NCI-H748 treated with DMSO at 0.1 percent for 48 hours (cell line): ENCODE data around the gene HPS3.

ENCODE experiments used
- DNase-seq: peaks from one replicate; lab custom pipeline; 2025; lab: John Stamatoyannopoulos, UW

Gene HPS3

DNA sequence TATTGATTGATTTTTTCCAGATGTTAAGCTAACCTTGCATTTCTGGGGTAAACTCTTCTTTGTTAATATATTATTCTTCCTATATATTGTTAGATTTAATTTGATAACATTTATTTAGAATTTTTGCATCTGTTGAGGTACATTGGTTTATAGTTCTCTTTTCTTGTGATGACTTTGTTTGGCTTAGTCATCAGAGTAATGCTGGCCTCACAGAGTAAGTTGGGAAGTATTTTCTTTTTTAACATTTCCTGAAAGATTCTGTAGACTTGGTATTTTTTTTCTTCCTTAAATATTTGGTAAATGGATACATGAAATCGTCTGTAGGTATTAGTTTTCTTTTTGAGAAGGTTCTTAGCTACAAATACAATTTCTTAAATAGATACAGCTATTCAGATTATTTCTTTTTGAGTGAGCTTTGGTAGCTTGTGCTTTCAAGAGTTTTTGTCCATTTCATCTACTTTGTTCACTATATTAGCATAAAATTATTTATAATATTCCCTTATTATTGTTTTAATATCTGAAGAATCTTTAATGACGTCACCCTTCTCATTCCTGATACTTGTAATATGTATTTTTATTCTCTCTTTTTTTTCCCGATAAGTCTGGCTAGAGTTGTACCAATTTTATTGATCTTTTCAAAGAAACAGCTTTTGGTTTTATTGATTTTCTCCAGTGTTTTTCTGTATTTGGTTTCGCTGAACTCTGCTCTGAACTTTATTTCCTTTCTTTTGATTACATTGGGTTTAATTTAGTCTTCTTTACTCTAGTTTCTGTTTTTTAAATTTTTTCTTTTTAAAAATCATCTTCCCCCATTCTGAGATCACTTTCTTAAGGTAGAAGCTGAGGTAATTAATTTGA is 6.5 kb upstream of the HPS3 start:
- DNase-seq: no peak

DNA sequence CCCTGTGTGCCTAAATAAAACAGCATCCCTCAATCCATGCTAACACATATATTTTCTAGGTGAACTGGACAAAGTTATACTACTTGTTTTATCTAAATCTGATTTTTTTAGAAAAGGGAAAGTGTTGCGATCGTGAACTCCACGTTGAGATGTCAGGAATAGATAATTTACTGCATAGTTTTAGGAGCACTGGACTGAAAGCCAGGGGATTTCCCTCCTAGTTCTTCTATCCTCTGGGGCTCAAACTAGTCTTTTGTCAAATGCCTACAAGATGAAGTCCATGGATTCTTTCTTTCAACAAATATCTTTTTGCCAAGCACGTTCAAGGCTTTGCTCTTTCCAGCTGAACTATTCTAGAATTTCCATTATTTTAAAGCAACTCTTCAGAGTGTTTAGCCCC is 617 bp upstream of the HPS3 start:
- no peak for DNase-seq

DNA sequence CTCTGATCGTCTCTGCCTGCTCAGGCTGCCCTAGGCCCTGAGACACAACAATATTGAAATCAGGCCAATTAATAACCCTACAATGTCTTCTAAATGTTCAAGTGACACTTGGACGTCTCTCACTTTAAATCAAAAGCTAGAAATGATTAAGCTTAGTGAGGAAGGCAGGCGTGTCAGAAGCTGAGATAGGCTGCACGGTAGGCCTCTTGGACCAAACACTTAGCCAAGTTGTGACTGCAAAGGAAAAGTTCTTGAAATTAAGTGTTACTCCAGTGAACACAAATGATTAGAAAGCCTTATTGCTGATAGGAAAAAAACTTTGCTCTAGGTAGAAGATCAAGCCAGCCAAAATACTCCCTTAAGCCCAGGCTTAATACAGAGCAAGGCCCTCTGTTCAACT is 2.2 kb downstream of the HPS3 start:
- DNase-seq: no peak

DNA sequence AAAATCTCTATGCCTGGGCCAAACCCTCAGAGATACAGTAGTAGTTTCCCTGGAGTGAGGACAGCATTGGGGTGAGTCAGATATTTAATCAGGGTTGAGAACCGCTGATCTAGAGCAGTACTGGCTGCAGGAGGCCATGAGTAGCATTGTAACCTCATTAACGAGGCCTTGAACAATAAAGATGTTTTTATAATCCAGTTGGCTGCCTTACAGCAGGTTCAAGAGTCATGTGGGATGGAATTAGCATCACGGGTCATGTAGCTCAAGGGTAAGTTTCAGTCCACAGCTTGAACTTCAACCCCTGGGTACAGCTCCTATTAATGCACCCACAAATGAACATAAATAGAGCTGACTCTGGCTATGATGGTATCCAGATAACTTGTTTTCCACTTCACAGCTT is 5.1 kb downstream of the HPS3 start:
- DNase-seq: no peak

GRCh38 chr3:149142682-149143081 is 13.2 kb downstream of the HPS3 start:
- no peak for DNase-seq

DNA sequence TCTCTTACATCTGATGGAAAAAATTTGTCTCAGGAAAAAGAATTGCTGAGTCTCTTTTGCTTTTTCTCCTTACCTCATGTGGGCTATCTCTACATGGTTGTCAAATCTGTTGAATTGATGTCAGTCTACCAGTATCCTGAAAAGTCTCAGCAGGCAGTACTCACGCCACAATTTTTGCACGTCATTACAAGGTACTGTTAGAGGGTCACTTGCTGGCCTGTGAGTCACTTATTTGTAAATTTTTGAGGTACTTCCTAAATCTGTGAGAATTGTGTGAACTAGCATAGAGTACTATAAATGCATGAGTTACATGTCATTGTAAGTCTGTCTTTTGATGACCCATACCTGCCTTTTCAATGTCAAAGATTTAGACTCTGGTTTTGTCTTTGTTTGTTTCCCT is 15.9 kb downstream of the HPS3 start:
- DNase-seq: no peak

GRCh38 chr3:149145974-149146373 is 16.5 kb downstream of the HPS3 start:
- no peak for DNase-seq

GRCh38 chr3:149150436-149150835 is 21.0 kb downstream of the HPS3 start:
- DNase-seq: no peak

DNA sequence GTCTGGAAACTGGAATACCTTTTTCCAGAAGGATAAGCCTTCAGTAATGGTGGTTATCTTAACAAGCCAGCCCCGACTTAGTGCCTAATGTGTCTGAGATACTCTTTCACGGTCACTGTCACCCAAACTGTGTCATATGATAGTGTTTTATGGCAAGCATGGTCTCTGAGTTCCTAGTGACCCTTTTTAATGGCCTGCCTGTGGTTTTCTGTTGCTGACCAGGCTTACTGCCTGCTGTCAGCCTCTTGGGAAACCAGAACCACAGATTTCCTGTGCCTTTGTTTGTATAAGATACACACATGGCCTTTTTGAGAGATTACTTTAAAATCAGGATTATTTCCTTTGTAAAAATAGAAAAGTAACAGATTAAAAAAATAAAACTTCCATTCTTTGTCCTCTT is 22.4 kb downstream of the HPS3 start:
- DNase-seq: no peak

DNA sequence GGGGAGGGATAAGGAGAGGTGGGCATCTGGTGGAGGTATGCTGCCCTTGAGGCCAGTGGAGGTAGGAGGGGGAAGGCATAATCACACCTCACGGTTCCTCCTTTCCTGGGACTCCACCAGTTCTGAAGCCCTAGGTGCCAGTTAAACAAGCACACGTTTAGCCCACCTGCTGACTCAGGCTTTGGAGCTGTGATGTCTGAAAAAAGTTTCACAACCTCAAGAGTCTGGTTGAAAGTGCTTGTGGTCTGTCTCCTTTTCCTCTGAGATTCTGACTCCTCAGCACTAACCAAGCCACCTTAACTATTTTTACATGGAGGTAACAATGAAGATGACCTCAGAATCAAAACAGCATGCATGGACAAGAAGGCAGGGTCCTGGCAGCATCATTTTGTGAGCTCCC is 23.0 kb downstream of the HPS3 start:
- DNase-seq: no peak

DNA sequence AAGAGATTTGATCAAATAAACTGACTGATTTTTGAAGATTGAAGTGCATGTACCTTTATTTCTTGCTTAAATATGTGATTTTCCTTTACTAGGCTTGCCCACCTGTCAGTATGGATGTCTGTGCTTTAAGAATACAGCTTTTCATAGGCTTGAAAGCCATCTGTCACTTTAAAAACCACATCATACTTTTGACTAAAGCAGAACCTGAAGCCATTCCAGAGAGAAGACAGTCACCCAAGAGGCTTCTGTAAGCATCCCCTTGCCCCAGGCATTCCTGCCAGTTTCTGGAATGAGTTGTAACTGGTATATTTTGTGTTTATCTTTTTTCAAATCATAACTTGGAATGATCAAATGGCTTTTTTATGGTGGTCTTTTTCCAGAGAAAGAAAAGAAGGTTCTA is 24.0 kb downstream of the HPS3 start:
- DNase-seq: no peak

GRCh38 chr3:149160754-149161300 is 31.4 kb downstream of the HPS3 start:
- no peak for DNase-seq

- no peak for DNase-seq
These were observed 32.6 kb downstream of the HPS3 start for GRCh38 chr3:149162007-149162406.

- DNase-seq: no peak
These were observed 33.6 kb downstream of the HPS3 start for GRCh38 chr3:149163066-149163465.

DNA sequence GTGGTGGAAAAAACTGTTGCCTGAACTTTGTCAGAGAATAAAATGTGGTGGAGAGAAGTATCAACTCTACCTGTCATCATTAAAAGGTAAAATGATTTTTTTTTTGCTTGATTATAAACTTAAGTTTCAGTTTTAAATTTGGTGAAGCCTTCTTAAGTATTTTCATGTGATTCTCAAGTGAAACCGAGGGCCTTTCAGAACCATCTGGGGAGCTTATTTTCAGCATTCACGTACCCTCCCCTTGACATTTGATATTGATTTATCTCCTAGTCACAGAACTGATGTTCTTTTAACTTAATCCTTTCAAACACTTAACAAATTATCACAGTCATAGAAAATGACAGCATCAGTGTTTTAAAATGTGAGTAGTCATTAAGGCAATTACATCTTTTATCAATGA is 38.5 kb downstream of the HPS3 start:
- no peak for DNase-seq

DNA sequence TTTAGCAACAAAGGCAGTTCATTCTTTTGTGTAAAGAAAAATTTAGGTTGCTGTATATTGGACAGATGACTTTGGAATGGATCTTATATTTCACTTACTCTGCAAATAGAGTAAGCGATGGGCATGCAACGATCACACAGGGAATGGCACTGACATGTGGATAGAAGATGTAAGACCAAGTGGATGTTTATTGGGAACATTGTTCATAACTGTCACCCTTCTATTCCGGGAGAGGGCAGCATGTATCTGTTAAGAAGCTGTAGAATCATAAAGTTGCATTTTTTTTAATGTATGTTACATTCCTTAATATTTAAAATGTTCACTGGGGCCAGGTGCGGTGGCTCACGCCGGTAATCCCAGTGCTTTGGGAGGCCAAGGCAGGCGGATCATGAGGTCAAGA is 41.2 kb downstream of the HPS3 start:
- DNase-seq: no peak

DNA sequence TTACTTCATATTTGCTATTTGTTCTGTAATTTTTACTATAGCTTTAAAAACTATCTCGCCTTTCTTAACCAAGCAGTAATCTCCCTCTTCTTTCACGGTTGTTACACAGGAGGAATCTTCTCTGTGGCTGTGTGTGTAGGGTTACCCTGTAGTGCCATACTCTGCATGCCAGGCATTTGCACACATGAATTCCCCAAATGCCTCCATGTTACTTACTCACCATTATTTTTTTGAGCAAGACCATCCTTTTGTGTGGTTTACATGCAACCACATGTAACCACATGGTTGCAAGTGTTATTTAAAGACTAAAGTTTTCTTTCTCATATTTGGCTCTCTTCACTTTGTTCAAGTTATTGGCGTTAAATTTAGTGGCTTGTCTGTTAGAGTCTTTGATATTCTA is 45.5 kb downstream of the HPS3 start:
- no peak for DNase-seq

DNA sequence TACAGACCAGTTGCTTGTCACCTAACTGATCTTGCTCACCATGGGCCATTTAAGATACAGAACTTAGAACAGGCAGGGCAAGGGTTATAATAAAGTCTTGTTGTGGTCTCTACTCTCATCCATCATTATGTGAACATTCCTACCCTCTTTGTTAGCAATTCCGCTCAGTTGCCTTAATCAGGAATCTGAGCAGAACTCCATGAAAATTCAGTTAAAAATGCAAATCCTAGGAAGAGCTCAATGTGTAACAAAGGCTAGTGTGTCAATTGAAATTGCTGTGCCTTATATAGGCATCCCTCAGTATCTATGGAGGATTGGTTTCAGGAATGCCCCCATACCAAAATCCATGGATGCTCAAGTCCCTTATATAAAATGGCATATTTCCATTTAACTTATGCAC is 47.7 kb downstream of the HPS3 start:
- no peak for DNase-seq

GRCh38 chr3:149179220-149179619 is 49.8 kb downstream of the HPS3 start:
- DNase-seq: no peak

GRCh38 chr3:149180057-149180573 is 50.7 kb downstream of the HPS3 start:
- no peak for DNase-seq

DNA sequence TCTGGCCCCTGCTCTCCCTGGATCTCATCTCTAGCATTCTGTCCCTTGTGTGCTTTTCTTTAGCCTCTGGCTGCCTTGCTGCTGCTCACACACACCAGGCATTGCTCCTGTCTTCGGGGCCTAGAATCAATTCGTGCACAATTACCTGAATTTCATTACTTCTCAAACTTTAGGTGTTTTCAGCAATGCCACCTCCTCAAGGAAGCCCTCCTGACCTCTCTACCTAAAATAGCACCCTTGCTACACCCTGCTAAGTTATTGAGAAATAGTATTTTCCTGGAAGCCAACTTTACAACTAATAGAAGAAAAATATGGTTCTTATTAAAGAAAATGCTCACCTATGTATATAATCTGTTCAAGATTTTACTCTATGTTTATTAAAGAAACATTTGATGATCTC is 51.7 kb downstream of the HPS3 start:
- no peak for DNase-seq

DNA sequence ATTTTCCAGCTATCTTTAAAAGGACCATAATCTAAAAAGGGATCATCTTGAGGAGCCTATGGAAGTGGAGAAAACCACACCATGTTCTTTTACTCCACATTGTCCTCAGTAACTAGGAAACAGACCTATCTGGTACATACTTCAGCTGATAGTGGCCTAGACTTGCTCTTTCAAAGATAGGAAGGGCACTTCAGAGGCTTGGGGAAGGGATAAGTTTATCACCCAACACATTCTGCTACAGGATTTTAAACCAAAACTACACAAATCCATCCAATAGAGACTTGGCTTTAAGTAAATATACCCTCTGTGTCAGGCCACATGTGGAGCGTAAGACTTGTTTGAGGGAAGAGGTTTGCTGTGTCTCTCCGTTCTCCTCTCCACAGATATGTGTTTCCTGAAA is 56.8 kb downstream of the HPS3 start:
- DNase-seq: no peak

DNA sequence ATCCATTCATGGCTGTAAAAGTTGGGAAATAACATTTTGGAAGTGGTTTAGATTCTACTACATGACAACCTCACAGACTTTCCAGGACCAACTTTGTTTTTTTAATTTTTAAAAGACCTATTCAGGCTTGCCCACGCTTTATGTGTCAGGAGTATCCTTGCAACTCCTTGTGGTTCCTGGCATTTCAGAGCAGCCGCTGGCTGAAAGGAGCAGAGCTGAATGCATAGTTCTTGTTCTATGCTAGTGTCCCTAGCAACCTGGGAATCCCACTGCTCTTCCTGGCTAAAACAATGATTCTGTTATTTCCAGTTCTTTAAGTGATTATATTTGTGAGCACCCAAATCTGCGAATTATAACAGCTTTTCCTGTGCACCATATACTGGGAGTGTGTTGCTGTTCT is 57.3 kb downstream of the HPS3 start:
- DNase-seq: no peak

DNA sequence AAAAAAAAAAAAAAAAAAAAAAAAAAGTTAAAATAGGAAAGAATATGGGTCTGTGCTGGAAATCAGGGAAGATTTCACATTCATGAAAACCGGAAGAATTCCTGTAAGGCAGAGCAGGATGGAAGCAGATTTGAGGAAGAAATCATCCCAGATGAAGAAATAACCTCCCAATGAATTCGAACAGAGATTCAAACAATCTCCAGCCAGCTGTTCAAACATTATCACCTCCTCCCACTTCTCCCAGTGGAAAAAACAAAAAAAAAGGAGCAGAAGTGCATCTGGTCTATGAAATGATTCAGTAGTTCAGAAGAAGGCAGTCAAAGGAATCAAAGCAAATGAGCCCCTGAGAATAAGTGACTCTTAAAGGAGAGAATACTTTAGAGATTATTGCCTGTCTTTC is 59.1 kb downstream of the HPS3 start:
- no peak for DNase-seq
